GM12875 (cell line): ENCODE results near the gene CFB.
A peak's percentile ranks its signal among the peaks of the same experiment; 100 is the strongest.

Experiments
- H3K4me3 ChIP-seq: one replicate; pipeline ENCODE4 v1.5.1; 2011; ENCODE audit warnings: low read depth, low read length, control low read depth
- CTCF ChIP-seq: IDR thresholded peaks from 2 replicates; pipeline ENCODE4 v1.5.1; 2011; ENCODE audit warnings: low read depth, mild to moderate bottlenecking, control low read depth, inconsistent platforms, low read length, moderate library complexity, borderline replicate concordance; ENCODE audit not compliant: insufficient read depth

The CFB gene

DNA sequence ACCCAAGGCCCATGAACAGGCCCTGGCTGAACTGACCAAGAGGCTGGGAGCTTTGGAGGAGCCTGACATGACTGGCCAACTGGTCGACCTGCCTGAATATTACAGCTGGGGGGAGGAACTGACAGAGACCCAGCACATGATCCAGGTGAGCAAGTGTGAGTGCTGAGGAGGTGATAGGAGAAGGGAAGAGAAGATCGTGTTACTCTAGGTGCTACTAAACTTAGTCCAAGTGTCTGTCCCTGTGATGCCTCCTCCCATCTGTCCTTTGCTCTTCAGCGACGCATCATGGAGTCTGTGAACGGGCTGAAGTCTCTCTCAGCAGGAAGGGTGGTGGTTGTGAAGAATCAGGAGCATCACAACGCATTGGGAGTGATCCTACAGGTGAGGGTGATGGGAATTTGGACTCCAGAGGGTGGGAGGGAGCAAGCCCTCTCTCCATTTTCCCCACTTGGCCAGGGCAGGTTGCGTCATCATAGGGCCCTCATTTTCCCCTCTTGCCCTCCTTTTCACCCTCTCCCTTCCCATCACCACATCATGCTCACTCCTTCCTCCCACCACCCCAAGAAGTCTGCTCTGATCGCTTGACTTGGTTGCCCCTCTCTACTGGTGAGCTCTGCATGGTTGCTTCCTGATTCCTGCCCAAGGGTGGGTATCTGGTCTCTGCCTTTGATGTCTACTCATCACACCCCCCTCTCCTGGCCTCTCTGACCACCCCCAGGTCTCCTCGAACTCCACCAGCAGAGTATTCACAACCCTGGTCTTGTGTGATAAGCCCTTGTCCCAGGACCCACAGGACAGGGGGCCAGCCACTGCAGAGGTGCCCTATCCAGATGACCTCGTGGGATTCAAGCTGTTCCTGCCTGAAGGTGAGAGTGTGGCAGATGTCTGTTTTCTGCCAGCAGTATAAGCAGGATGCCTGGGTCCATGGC is 21.4 kb downstream of the CFB start:
- no peak overlapping the region for H3K4me3 ChIP-seq
- no peak for TF ChIP-seq CTCF

DNA sequence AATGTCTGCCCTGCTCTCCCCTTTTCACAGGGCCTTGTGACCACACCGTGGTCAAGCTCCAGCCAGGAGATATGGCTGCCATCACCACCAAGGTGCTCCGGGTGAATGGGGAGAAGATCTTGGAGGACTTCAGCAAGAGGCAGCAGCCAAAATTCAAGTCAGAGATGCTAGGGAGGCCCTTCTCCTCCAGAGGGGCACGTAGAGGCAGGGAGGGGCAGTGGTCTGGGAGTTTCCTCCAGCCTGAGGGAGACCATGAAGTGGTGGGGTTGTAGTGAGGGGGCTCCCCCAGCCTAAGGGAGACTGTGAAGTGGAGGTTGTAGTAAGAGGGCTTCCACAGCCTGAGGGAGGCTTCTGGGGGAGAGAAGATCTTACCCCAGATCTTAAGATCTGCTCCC is 22.0 kb downstream of the CFB start:
- no peak for TF ChIP-seq CTCF
- no peak overlapping the region for H3K4me3 ChIP-seq

DNA sequence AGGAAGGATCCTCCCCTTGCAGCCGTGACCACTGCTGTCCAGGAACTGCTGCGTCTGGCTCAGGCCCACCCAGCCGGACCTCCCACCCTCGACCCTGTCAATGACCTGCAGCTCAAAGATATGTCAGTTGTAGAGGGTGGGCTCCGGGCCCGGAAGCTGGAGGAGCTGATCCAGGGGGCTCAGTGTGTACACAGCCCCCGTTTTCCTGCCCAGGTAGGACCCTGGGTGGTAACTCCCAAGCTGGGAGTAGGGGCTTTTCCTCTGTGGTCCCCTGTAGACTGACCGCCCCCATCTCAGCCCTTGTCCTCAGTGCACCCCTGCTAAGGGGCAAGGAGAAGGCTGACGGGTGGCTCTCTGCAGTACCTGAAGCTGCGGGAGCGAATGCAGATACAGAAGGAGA is 22.4 kb downstream of the CFB start:
- no peak for TF ChIP-seq CTCF
- no peak overlapping the region for H3K4me3 ChIP-seq

DNA sequence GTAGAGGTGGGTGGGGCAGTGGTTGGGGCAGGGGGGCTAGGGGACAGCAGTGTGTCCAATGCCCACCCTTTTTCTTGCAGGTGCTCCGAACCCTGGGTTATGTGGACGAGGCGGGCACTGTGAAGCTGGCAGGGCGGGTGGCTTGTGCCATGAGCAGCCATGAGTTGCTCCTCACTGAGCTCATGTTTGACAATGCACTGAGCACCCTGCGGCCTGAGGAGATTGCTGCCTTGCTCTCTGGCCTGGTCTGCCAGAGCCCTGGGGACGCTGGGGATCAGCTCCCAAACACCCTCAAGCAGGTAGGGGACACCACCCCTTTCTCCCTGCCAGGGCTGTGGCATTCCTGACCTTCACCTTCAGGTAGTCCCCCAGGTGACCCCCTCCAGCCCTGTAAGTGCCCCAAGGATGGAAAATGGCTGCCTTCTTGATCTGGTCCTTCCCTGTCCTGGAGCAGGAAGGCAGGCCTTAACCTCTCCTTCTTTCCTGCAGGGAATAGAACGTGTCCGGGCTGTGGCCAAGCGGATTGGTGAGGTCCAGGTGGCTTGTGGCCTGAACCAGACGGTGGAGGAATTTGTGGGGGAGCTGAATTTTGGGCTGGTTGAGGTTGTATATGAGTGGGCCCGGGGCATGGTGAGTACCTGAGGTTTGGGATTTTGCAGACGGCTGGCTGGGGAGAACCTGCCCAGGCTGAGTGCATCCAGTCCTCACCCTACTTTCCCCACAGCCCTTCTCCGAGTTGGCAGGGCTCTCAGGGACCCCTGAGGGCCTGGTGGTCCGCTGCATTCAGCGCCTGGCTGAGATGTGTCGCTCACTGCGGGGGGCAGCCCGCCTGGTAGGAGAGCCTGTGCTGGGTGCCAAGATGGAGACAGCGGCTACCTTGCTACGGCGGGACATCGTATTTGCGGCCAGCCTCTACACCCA is 23.2 kb downstream of the CFB start:
- no peak for TF ChIP-seq CTCF
- no peak overlapping the region for H3K4me3 ChIP-seq

- H3K4me3 ChIP-seq, result no peak overlapping the region
- TF ChIP-seq CTCF, result no peak
Observed at GRCh38 chr6:31969712-31970603, 24.1 kb downstream of the CFB start.

- H3K4me3 ChIP-seq, result peak overlapping the region; percentile 55
- no peak for TF ChIP-seq CTCF
Observed at GRCh38 chr6:31970604-31971271, 24.8 kb downstream of the CFB start.
